Effector memory CD8-positive, alpha-beta T cell (primary cell): ENCODE measurements around the gene RIPOR1.
A peak's percentile ranks its signal among the peaks of the same experiment; 100 is the strongest.
"Not testable (repeated sequence)": the region's sequence is repeated elsewhere in the genome, so short reads cannot be mapped to it uniquely, and the experiment has no call there.

ENCODE experiments used
- ATAC-seq: fragments of 150-1000 bp; cut with Tn5 transposase; replicated peaks from 2 replicates; pipeline ENCODE4 v1.10.0; 2021; ENCODE audit warnings: mild to moderate bottlenecking, moderate library complexity
- DNase-seq, 3 experiments: peaks; one replicate each; pipeline ENCODE4 v3.0.0; 2021
- H3K27ac Mint-ChIP-seq, 2 donors: one replicate each; pipeline ENCODE4 v1.8.0; 2022; ENCODE audit warnings: mild to moderate bottlenecking in 2 of 2, mixed read lengths in 2 of 2, moderate library complexity in 2 of 2
- H3K27me3 Mint-ChIP-seq, 2 donors: one replicate each; pipeline ENCODE4 v1.8.0; 2022; ENCODE audit warnings: mixed read lengths in 2 of 2
- H3K36me3 Mint-ChIP-seq: one replicate; pipeline ENCODE4 v1.8.0; 2022; ENCODE audit warnings: mild to moderate bottlenecking, moderate library complexity, mixed read lengths; ENCODE audit not compliant: insufficient read depth
- H3K4me1 Mint-ChIP-seq, 2 donors: one replicate each; pipeline ENCODE4 v1.8.0; 2022; ENCODE audit warnings: low read depth in 2 of 2, mixed read lengths in 2 of 2
- H3K4me3 Mint-ChIP-seq, 2 donors: one replicate each; pipeline ENCODE4 v1.8.0; 2022; ENCODE audit warnings: mild to moderate bottlenecking in 2 of 2, mixed read lengths in 2 of 2, moderate library complexity in 2 of 2
- H3K9me3 Mint-ChIP-seq, 2 donors: one replicate each; pipeline ENCODE4 v1.8.0; 2022; ENCODE audit warnings: mixed read lengths in 2 of 2

Gene RIPOR1

DNA sequence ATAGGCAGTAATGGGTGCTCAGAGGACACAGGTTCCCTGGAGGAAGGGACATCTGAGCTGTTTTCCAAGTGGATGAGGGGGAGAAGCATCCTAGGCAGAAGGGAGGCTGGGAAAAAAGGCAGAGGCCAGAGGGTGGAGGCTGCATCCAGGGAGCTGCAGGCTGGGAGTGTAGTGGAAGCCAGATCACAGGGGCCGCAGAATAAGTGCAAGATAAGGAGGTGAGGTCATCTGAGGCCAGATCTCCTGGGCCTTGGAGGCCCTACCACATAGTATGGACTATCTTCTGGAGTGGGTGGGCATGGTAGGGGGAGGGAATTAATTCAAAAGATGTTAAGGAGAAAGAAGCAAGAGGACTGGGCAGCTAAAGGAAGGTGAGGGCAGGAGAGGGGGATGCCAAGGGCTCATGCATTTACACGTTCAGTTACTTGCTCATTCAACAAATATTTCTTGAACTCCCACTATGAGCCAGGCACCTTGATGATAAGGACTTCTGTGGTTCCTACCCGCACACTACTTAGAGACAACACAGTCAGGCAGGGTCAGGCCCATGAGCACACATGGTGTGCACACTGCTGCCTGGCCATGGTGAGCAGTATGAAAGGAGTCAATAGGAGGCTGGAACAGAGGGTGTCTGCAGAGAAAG is 2.4 kb upstream of the RIPOR1 start:
- H3K36me3 Mint-ChIP-seq: peaks cover 7% of the 10 kb centered on the region
- ATAC-seq (no peak), DNase-seq (no peak)
- H3K27ac Mint-ChIP-seq: peak overlapping the region in 1 of 2 donors; percentile 25
- peaks cover 15 to 18% of the 10 kb centered on the region in 2 donors for H3K4me1 Mint-ChIP-seq
- no peaks in the 10 kb centered on the region for H3K9me3 Mint-ChIP-seq
- H3K27me3 Mint-ChIP-seq: peaks cover 10 to 18% of the 10 kb centered on the region in 2 donors
- peak overlapping the region in 1 of 2 donors; percentile 69 for H3K4me3 Mint-ChIP-seq

DNA sequence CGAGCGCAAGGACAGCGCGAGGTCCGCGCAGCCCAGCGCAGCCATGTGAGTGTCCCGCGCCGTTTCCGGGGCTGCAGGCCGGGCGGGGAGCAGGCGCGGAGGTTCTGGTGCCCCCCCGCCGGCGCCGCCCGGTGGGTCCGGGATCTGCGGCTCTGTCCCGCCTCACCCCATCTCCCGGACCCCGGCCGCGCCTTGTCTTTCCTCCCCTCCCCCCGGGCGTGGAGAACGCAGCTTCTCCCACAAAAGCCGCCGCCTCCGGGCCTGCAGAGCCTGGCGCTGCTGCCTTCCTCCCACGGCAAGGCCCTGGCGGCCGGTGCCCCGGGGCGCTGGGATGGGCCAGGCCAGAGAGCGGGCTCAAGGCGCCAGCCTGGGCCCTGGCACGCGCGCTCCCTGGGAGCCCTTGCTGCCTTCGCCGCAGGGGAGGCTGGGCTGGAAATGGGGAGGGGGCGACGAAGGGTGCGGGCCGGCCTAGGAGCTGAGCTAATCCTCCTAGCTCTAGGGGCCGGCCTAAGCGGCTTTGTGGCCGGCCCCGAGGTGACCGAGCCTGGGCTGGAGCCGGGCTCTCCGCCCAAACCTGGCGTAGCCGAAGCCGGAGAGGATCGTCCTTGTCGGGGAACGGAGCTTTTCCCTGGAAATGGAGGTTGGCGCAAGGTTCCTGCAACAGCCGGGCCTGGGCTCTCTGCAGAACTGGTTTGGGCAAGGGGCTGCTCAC is 397 bp downstream of the RIPOR1 start:
- ATAC-seq: peak; percentile 52
- no peak for DNase-seq
- H3K27me3 Mint-ChIP-seq: peaks cover 13 to 23% of the 10 kb centered on the region in 2 donors
- peaks cover 7% of the 10 kb centered on the region for H3K36me3 Mint-ChIP-seq
- peaks cover 15 to 16% of the 10 kb centered on the region in 2 donors for H3K4me1 Mint-ChIP-seq
- H3K4me3 Mint-ChIP-seq: peak overlapping the region; percentile 75 to 76
- no peak overlapping the region for H3K27ac Mint-ChIP-seq
- no peaks in the 10 kb centered on the region for H3K9me3 Mint-ChIP-seq

DNA sequence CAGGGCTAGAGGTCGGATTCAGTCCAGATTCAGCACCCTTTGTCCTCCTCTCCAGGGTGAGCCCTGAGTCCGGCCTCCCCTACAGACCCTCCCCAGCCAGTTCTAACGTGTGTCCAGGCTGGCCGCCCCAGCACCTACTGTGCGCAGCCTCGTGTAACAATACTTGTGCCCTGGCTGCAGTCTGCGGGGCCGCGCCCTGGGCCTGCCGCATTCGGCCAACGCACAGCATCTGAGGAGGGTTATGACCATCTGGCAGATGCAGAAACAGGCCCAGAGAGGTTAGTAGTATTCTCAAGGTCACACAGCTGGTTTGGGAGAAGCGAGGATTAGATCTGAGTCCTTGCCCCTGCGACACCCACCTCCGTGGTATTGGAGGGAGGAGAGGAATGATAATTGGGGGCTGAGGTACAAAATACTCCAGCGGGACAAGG is 968 bp downstream of the RIPOR1 start:
- peak overlapping the region; percentile 75 to 76 for H3K4me3 Mint-ChIP-seq
- H3K9me3 Mint-ChIP-seq: no peaks in the 10 kb centered on the region
- DNase-seq (no peak), ATAC-seq (no peak)
- peaks cover 15 to 16% of the 10 kb centered on the region in 2 donors for H3K4me1 Mint-ChIP-seq
- H3K36me3 Mint-ChIP-seq: peaks cover 7% of the 10 kb centered on the region
- peak overlapping the region in 1 of 2 donors; percentile 49 for H3K27ac Mint-ChIP-seq
- peaks cover 13 to 23% of the 10 kb centered on the region in 2 donors for H3K27me3 Mint-ChIP-seq

DNA sequence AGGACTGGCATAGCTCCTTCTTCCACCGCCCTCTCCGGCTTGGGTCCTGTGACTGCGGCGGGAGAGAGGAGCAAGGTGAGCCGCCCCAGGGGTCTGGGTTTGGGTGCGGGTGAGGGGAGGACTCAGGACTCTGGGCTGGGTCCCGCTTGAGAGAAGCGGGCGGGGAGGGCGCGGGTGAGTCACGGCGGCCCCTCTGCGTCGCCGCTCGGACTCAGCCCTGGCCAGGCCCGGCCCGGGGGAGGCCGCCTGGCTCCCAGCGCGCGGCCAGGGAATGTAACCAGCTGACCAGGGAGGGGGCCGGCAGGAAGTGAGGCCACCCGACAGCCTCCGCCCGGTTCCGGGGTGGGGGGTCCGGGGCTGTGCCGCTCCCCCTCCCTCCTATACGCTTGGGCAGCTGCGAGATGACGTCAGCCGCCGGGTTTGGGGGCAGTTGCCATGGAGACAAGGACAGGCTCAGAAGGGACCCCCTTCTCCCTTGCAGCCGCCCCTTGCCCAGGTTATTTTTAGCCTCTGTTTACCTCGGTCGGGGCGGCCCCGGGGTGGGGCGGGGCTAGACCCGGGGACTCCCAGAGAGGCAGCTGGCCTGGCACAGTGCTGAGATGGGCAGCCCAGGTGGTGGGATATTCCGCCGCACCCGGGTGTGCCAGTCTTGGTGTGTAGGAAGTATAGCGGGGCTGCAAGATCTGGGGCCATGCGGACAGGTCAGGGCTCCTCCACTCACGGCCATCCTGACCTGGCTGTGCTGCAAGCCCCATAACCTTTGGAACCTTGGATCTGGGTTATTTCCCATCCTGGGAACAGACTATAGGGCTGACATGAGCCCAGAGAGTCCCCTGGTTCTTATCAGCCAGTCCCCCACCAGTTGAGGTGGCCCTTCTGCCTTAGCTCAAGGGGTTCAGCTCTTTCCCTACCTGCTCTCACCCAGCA is 1.6 kb downstream of the RIPOR1 start:
- Mint-ChIP-seq H3K36me3 (peaks cover 7% of the 10 kb centered on the region), H3K9me3 (no peaks in the 10 kb centered on the region), H3K27ac (peak overlapping the region in 1 of 2 donors; percentile 49), H3K4me1 (peaks cover 15 to 16% of the 10 kb centered on the region in 2 donors), H3K27me3 (peaks cover 13 to 23% of the 10 kb centered on the region in 2 donors), H3K4me3 (peak overlapping the region; percentile 75 to 76)
- DNase-seq: no peak
- ATAC-seq: peak; percentile 46

DNA sequence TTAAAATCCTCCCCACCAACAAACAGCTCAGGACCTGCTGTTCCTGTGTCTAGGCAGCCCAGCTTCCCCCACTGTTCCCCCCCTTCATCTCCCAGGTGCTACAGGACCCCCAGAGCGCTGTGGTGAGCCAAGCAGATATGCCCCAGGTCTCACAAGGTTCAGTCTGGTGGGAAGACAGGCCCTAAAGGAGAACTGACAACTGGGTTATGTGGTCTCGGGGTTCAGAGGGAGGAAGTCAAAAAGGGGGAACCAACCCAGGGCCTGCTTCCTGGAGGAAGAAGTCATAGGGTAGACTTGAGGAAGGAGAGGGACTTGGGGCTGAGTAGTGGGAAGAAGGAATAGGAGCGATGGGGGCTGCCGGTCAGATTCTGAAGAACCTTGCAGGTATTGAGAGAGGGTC is 2.6 kb downstream of the RIPOR1 start:
- Mint-ChIP-seq H3K27ac (no peak overlapping the region), H3K36me3 (peaks cover 7% of the 10 kb centered on the region), H3K9me3 (no peaks in the 10 kb centered on the region), H3K4me3 (peak overlapping the region in 1 of 2 donors; percentile 11), H3K27me3 (peaks cover 13 to 23% of the 10 kb centered on the region in 2 donors), H3K4me1 (peaks cover 18 to 19% of the 10 kb centered on the region in 2 donors)
- DNase-seq: no peak
- no peak for ATAC-seq

DNA sequence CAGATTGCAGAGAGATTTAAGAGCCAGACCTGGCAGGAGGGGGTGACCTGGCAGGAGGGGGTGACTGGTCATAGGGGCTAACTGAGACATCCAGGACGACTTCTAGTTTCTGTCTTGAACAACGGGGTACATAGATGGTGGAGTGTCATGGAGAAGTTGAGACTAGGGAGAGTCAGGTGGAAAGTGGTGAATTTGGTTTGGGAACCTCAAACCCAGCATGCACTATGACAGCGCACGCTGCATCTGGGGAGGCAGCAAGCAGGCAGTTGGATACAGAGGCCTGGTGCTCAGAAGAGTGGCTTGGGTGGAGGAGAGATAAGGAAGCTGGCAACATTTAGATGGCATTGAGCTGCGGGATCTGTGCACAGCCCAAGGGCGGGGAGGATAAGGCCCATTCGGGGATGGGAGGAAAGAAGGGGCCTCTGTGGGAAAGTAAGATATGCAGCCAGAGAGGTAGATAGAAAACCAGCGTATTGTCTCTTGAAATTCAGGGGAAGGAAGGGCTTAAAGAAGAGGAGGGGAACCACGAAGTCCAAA is 4.5 kb downstream of the RIPOR1 start:
- H3K9me3 Mint-ChIP-seq: no peaks in the 10 kb centered on the region
- H3K4me1 Mint-ChIP-seq: peaks cover 25 to 27% of the 10 kb centered on the region in 2 donors
- ATAC-seq (no peak), DNase-seq (no peak)
- H3K27me3 Mint-ChIP-seq: peaks cover 13 to 23% of the 10 kb centered on the region in 2 donors
- H3K4me3 Mint-ChIP-seq: no peak overlapping the region
- H3K27ac Mint-ChIP-seq: no peak overlapping the region
- peaks cover 7% of the 10 kb centered on the region for H3K36me3 Mint-ChIP-seq

DNA sequence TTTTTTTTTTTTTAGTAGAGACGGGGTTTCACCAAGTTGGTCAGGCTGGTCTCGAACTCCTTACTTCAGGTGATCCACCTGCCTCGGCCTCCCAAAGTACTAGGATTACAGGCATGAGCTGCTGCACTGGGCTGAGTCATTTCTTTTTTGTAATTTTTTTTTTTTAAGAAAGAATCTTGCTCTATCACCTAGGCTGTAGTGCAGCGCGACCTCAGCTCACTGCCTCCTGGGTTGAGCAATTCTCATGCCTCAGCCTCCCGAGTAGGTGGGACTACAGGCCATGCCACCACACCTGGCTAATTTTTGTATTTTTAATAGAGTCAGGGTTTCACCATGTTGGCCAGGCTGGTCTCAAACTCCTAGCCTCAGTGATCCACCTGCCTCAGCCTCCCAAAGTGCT is 5.4 kb downstream of the RIPOR1 start:
- not testable (repeated sequence) for H3K4me3 Mint-ChIP-seq, ATAC-seq, DNase-seq, H3K27ac Mint-ChIP-seq, H3K9me3 Mint-ChIP-seq
- H3K36me3 Mint-ChIP-seq: peaks cover 13% of the 10 kb centered on the region
- H3K4me1 Mint-ChIP-seq: peaks cover 29 to 31% of the 10 kb centered on the region in 2 donors
- peaks cover 13 to 23% of the 10 kb centered on the region in 2 donors for H3K27me3 Mint-ChIP-seq

DNA sequence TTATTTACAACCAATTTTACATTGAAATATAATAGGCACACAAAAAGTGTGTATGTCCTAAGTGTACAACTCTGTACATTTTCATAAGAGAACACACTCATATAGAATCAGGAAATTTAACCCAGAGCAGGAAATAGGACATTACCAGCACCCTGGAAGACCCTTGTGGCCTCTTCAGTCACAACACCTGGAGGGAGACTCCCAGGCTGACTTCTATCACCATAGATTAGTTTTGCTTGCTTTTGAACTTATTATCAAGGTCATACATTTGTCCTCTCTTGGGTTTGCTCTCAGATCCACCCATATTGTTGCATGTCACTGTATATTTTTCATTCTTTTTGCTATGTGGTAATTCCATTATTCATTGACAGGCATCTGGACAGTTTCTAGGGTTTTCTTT is 5.8 kb downstream of the RIPOR1 start:
- H3K36me3 Mint-ChIP-seq: peaks cover 13% of the 10 kb centered on the region
- H3K4me1 Mint-ChIP-seq: peaks cover 33 to 35% of the 10 kb centered on the region in 2 donors
- H3K4me3 Mint-ChIP-seq: no peak overlapping the region
- ATAC-seq (no peak), DNase-seq (no peak)
- H3K27ac Mint-ChIP-seq: no peak overlapping the region
- peaks cover 13 to 22% of the 10 kb centered on the region in 2 donors for H3K27me3 Mint-ChIP-seq
- H3K9me3 Mint-ChIP-seq: no peaks in the 10 kb centered on the region

DNA sequence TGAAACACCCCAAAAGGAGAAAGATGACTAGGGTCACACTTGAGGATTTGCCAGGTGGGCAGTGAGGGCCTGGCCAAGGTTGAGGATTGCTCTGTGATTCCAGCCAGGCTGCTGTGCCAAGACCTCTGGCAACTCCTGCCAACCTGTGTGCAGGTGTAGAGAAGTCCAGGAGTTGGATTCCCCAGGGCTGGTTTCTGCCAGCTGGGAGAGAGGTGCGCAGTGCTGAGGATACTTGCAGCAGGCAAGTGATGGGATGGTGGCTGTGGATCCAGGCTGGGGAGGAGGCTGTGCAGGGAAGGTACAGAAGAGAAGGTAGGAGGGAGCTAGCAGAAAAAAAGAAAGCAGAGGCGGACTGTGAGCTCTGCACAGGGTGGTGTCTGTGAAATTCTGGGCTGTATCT is 6.6 kb downstream of the RIPOR1 start:
- Mint-ChIP-seq H3K9me3 (no peaks in the 10 kb centered on the region), H3K4me1 (peaks cover 32 to 34% of the 10 kb centered on the region in 2 donors), H3K27ac (no peak overlapping the region), H3K4me3 (peak overlapping the region in 1 of 2 donors; percentile 75), H3K27me3 (peaks cover 13 to 14% of the 10 kb centered on the region in 2 donors), H3K36me3 (peaks cover 13% of the 10 kb centered on the region)
- no peak for DNase-seq
- ATAC-seq: no peak

DNA sequence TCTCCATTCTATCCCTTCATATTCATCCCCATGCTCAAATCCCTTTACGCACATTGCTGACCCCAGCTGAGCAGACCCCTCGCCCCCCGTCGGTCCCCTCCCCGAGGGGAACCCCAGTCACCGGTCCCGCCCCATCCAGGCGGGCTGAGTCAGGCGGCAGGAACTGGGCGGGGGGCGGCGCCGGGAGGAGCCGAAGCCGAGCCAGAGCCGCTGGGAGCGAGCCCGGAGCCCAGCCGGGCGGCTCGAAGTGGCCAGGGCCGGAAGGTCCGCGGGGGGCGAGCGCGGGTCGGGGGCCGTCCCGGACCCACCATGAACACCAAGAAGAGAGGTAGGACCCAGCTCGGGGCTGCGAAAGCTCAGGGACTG is 8.6 kb downstream of the RIPOR1 start:
- Mint-ChIP-seq H3K36me3 (peaks cover 18% of the 10 kb centered on the region), H3K27ac (peak overlapping the region; percentile 78 to 86), H3K27me3 (no peaks in the 10 kb centered on the region), H3K4me3 (peak overlapping the region; percentile 75 to 80), H3K4me1 (peaks cover 24 to 28% of the 10 kb centered on the region in 2 donors), H3K9me3 (no peaks in the 10 kb centered on the region)
- ATAC-seq: peak; percentile 51
- no peak for DNase-seq

DNA sequence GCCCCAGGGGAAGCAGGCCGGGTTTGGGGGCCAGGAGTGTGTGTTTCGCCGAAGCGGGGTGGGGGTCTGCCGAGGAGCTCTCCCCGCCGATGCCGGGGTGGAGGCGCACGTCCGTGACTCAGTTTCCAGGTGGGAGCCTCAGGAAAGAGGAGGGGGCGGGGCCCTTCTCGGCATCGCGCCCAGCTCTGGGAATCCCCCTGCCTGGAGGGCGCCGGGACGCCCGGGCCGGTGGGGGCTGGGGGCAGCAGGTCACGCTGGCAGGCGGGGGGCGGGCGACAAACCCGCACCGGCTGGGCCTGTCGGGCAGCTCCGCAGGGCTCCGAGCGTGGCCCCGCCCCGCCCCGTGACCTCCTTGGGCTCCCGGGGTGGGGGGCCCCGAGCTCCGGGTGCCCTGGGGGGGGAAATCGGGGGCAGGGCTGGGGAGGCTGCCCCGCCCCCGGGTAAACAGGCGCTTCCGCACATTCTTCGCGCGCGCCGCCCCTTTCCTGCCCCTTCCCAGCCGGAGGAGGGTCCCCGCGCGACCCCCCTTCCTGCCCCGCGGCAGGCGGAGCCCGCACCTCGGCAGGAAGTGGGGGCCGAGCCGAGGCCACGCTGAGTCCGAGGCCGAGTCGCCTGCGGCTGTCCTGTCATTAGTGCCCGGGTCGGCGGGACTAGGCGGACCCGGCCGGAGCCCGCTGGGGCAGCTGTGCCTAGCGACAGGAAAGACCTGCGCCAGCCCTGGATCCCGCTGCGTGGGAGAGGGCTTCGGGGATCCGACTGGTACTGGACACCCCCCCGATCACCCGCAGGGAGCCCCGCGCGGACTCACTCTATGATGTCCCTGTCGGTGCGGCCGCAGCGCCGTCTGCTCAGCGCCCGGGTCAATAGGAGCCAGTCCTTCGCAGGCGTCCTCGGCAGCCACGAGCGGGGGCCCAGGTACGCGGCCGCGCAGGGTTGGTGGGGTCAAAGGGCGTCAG is 9.3 kb downstream of the RIPOR1 start:
- peaks cover 31 to 34% of the 10 kb centered on the region in 2 donors for H3K4me1 Mint-ChIP-seq

DNA sequence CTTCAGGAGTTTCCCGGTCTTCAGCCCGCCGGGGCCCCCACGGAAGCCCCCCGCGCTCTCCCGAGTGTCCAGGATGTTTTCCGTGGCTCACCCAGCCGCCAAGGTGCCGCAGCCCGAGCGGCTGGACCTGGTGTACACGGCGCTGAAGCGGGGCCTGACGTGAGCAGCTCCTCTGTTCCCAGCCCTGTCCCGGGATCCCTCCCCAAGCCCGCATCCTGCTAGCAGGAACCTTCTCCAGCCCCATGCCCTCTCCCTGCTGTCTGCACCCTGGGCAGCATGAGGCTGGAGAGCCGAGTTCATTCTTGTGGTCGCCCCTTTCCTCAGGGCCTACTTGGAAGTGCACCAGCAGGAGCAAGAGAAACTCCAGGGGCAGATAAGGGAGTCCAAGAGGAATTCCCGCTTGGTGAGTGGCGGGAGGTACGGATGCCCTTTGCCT is 10.1 kb downstream of the RIPOR1 start:
- peak overlapping the region; percentile 84 to 87 for H3K27ac Mint-ChIP-seq
- peaks cover 27% of the 10 kb centered on the region for H3K36me3 Mint-ChIP-seq
- DNase-seq (no peak), ATAC-seq (no peak)
- H3K4me3 Mint-ChIP-seq: peak overlapping the region; percentile 70 to 79
- peaks cover 32 to 35% of the 10 kb centered on the region in 2 donors for H3K4me1 Mint-ChIP-seq
- H3K9me3 Mint-ChIP-seq: no peaks in the 10 kb centered on the region
- no peaks in the 10 kb centered on the region for H3K27me3 Mint-ChIP-seq

More for the DNA sequence above, 9.3 kb downstream of the RIPOR1 start:
- no peaks in the 10 kb centered on the region for H3K27me3 Mint-ChIP-seq
- peak overlapping the region; percentile 78 to 87 for H3K27ac Mint-ChIP-seq
- peak; percentile 53 to 69 (median 66) for DNase-seq
- peak; percentile 63 for ATAC-seq
- no peaks in the 10 kb centered on the region for H3K9me3 Mint-ChIP-seq
- peak overlapping the region; percentile 79 to 80 for H3K4me3 Mint-ChIP-seq
- peaks cover 24% of the 10 kb centered on the region for H3K36me3 Mint-ChIP-seq
